Measurements from ENCODE around the gene DNAJB14.

DNA sequence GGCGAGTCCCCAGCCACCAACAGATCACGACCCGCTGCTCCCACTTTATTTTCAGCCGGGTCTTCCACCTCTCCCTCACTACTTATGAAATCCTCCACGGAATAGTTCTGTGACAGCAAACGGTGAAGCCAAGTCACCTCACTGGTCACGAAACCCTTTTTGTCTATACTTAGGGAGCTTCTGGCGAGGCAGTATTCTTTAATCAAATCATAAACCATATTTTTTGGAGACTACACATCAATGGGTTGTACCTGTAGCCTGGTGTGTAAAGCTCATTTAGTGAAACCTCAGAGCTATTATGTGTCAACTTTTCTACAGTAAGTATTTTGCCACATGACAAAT is 4.5 kb upstream of the DNAJB14 start:
- TF ChIP-seq TAF1 (IDR thresholded peaks at IDR 0.05; ENCODE audit: low read depth) (no peak), EP300 (IDR thresholded peaks at IDR 0.05; ENCODE audit: borderline replicate concordance) (no peak), YY1 (IDR thresholded peaks at IDR 0.05; ENCODE audit: low read depth) (no peak), REST (IDR thresholded peaks at IDR 0.05; ENCODE audit: low read depth) (no peak), EGR1 (IDR thresholded peaks at IDR 0.05) (no peak)
- TF ChIP-seq, protein P1, sequence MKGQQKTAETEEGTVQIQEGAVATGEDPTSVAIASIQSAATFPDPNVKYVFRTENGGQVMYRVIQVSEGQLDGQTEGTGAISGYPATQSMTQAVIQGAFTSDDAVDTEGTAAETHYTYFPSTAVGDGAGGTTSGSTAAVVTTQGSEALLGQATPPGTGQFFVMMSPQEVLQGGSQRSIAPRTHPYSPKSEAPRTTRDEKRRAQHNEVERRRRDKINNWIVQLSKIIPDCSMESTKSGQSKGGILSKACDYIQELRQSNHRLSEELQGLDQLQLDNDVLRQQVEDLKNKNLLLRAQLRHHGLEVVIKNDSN (IDR thresholded peaks at IDR 0.05), result no peak

Data from Ishikawa (cell line).